Right kidney (tissue), 9 donors: Measurements from ENCODE around the gene OLFML3.

ENCODE experiments used
- DNase-seq: peaks from one replicate; pipeline ENCODE4 v3.0.0-alpha.2; 2016
- long read RNA-seq, 8 donors: transcript quantifications; one replicate each; lab custom pipeline, GENCODE V29; 2026

OLFML3 gene
- long read RNA-seq, donor 1, transcript OLFML3-201 (3 exons, 1,780 nt), result major isoform, 81 of 96 reads
- long read RNA-seq, donor 1, transcript OLFML3-204 (2 exons, 2,063 nt), result minor isoform, 8 of 96 reads
- long read RNA-seq, donor 1, partial matches to known transcripts, result 6 of 96 reads
- long read RNA-seq, donor 1, other reads (novel, unspliced or antisense), result 0 of 96 reads
- long read RNA-seq, donor 2, transcript OLFML3-201 (3 exons, 1,780 nt), result major isoform, 29 of 60 reads
- long read RNA-seq, donor 2, transcript OLFML3-204 (2 exons, 2,063 nt), result minor isoform, 8 of 60 reads
- long read RNA-seq, donor 2, partial matches to known transcripts, result 23 of 60 reads
- long read RNA-seq, donor 2, other reads (novel, unspliced or antisense), result 0 of 60 reads
- long read RNA-seq, donor 3, transcript OLFML3-201 (3 exons, 1,780 nt), result major isoform, 28 of 30 reads
- long read RNA-seq, donor 3, partial matches to known transcripts, result 0 of 30 reads
- long read RNA-seq, donor 3, other reads (novel, unspliced or antisense), result 0 of 30 reads
- long read RNA-seq, donor 4, transcript OLFML3-201 (3 exons, 1,780 nt), result major isoform, 36 of 51 reads
- long read RNA-seq, donor 4, partial matches to known transcripts, result 11 of 51 reads
- long read RNA-seq, donor 4, other reads (novel, unspliced or antisense), result 0 of 51 reads
- long read RNA-seq, donor 5, transcript OLFML3-201 (3 exons, 1,780 nt), result major isoform, 44 of 45 reads
- long read RNA-seq, donor 5, partial matches to known transcripts, result 0 of 45 reads
- long read RNA-seq, donor 5, other reads (novel, unspliced or antisense), result 0 of 45 reads
- long read RNA-seq, donor 6, transcript OLFML3-204 (2 exons, 2,063 nt), result minor isoform, 6 of 54 reads
- long read RNA-seq, donor 6, transcript OLFML3-201 (3 exons, 1,780 nt), result major isoform, 37 of 54 reads
- long read RNA-seq, donor 6, partial matches to known transcripts, result 10 of 54 reads
- long read RNA-seq, donor 6, other reads (novel, unspliced or antisense), result 0 of 54 reads
- long read RNA-seq, donor 7, transcript OLFML3-201 (3 exons, 1,780 nt), result major isoform, 77 of 99 reads
- long read RNA-seq, donor 7, transcript OLFML3-204 (2 exons, 2,063 nt), result minor isoform, 7 of 99 reads
- long read RNA-seq, donor 7, partial matches to known transcripts, result 15 of 99 reads
- long read RNA-seq, donor 7, other reads (novel, unspliced or antisense), result 0 of 99 reads
- long read RNA-seq, donor 8, transcript OLFML3-201 (3 exons, 1,780 nt), result major isoform, 67 of 115 reads
- long read RNA-seq, donor 8, transcript OLFML3-204 (2 exons, 2,063 nt), result minor isoform, 7 of 115 reads
- long read RNA-seq, donor 8, partial matches to known transcripts, result 41 of 115 reads
- long read RNA-seq, donor 8, other reads (novel, unspliced or antisense), result 0 of 115 reads

DNA sequence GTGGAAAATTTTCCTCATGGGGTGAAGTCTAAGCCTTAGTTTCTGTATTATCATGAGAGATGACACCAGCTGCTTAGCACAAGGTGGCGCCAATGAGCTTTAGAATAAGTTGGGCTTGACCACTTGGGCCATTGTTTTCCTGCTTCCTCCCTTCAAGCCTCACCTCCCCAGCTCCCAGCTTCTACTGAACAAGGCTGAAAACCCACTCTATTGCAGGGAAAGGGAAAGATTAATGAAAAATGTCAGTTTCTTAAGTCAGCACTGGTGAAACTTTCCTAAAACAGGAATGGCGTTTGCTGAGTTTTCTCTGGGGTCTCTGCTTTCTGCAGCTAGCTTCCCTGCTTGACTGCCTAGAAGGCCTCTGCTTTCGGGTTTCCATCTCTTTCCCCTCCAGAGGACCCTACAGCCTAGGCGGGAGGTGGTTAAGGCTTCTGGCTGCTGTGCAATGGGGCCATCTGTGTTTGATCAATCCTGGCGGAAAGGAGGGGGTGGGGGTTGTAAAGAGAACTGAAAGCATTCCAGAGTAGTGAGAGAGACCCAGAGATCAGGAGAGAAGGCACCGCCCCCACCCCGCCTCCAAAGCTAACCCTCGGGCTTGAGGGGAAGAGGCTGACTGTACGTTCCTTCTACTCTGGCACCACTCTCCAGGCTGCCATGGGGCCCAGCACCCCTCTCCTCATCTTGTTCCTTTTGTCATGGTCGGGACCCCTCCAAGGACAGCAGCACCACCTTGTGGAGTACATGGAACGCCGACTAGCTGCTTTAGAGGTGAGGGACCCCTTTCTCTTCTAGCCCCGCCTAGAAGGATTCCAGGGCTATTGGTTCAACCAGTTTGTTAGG lies at the start of gene OLFML3:
Gene OLFML3 (plus strand): TSS at position 612 of the 840 bp plus-strand sequence. CDS start 43 bp downstream, at position 655.
- DNase-seq, result peak; percentile 80

DNA sequence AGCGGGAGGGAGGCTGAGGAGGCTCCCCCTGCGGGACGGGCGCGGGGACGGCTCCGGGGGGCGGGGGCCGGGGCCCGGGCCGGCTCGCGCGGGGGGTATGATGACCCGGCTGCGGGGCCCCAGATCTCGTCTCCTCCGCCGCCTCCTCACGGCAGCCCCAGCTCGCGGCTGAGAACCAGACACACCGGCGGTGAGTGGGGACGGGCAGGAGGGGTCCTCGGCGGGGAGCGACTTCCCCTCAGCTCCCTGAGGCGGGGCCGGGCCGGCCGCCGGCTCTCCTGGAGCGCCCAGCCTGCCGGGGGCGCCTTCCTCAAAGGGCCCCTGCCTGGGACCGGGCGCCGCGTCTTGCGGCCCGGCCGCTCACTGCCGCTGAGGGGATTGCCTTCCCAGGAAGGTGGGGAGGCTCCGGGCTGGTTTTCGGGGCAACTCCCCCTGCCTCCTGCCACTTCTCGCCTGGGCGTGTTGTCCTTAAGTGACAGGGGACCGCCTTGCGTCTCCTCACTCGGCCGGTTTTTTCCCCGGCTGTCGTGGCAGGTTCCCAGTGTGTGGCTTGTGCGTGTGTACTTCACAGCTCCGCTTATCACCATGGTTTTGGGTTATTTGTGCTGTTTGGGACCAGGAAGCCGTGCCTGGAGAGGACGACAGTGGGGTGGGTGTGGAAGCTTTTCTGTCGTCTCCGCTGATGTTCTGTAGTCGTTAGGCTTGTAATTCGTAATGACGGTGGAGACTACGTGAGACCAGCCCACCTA lies 49.4 kb upstream of the OLFML3 start:
- DNase-seq, result peak; percentile 84

DNA sequence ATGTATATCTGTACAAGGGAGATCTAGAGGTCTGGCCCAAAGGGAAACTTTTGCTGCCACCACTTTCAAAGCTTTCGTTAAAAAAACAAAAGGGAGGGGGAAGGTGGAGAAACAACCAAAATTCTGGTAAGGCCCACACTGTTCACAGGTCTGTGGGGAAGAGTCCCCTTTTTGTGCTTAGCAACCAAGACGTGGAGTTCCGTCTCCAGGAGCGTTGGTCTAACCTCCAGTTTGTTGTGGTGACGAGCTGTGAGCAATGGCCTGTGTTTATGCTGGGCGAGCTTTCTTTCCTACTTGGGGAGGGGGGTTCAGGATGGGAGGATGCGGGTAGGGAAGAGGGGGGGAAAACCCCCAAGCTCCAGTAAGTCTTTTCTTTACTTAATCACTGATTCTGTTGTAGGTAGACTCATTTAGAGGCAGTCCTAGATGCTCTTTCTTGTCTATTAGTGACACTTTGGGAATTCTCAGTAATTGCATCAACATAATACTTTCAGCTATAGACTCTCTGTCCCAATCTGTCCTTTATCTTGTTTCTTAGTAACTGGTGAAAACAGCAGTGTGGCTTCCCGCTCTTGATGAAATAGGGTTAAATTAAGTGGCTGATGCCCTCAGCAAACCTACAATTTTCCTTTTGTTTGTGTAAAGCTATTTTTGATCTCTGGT lies 48.6 kb upstream of the OLFML3 start:
- no peak for DNase-seq

DNA sequence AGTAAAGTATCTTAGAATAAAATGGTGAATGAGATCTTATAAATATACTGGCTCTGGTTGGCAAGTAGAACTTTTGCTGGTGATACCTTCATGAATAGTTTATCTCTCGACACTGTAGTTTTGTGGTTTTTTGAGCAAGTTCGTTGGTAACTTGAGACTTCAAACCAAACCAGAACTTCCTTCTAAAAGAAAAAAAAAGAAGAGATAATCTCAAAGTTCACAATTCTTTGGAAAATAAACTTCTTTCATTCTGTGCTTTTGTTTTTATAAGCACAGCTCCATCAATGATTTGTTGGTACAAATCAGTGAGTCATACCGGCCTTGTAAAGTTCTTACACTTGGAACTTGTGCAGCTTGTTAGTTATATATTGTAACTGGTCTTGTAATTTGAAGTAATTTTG lies 47.8 kb upstream of the OLFML3 start:
- DNase-seq, result no peak

DNA sequence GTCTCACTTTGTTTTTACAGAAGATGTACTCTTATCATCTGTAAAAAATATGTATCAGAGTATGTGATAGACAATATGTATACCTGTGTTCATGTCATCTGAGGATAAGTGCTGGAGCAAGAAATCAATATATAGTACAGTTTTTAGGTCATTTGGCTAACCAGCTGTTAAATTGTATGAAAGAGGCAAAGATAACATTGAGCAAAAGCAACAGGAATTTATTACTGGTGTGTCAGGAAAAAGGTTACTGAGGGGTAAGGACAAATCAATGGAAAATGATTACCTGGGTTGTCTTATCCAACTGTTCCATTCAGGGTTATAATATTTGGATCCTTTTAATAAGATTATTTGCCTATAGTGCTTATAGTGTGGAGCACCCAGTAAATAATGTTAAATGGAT lies 45.3 kb upstream of the OLFML3 start:
- DNase-seq, result no peak

DNA sequence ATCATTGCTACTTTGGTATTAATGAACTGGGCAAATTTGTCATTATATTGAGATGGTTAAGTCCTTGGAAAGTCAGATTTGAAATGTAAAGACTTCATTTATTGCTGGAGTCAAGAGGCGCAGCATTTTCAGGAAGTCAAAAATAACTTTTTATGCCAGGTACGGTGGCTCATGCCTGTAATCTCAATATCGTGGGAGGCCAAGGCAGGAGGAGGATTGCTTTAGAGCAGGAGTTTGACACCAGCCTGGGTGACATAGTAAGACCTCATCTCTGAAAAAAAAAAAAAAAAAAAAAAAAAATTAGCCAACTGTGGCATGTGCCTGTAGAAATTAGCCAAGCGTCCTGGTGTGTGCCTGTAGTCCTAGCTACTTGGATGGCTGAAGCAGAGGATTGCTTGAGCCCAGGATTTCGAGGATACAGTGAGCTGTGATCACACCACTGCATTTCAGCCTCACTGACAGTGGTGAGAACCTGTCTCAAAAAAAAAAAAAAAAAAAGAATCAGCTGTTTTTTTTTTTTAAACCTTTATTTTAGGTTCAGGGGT lies 44.7 kb upstream of the OLFML3 start:
- no peak for DNase-seq

GRCh38 chr1:113935176-113935575 lies 44.1 kb upstream of the OLFML3 start:
- DNase-seq, result no peak

DNA sequence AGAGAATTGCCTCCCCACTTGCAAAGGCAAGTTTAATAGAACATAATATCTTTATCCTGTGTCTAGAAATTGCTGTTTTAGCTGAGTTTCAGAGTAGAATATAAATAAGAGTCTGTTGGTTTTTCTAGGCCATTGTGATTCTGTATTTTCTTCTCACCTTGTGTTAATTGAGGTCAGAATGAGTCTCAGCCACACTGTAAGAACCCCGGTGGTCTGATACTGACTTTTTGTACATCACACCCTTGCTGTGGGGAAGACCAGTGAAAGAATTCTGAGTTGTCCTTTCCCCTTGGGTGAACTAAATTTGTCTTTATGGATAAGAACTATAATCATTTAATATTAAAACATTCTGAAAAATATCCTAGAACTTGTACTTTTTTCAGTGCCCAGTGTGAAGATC lies 43.3 kb upstream of the OLFML3 start:
- no peak for DNase-seq

DNA sequence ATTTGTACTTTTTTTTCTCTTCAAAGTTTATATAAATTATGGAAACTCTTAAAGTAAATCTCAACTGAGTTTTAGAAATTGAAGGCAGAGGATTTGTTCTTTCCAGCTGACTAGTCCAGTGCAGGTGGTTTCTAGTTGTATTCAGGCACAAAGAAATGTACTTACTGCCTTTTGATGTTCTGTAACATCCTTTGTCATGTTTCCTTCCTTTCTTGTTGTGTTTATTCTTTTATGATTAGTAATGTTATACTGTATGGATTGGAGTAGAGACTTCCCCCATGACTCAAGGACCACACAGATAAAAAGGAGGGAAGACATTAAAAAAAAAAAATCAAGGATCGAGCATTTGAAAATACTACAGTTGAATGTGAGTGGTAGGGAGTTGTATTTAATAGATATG lies 42.1 kb upstream of the OLFML3 start:
- no peak for DNase-seq

GRCh38 chr1:113938192-113938591 lies 41.1 kb upstream of the OLFML3 start:
- no peak for DNase-seq

- no peak for DNase-seq
Measured at GRCh38 chr1:113940365-113941244, 38.7 kb upstream of the OLFML3 start.

GRCh38 chr1:113941245-113941559 lies 38.1 kb upstream of the OLFML3 start:
- DNase-seq, result no peak

DNA sequence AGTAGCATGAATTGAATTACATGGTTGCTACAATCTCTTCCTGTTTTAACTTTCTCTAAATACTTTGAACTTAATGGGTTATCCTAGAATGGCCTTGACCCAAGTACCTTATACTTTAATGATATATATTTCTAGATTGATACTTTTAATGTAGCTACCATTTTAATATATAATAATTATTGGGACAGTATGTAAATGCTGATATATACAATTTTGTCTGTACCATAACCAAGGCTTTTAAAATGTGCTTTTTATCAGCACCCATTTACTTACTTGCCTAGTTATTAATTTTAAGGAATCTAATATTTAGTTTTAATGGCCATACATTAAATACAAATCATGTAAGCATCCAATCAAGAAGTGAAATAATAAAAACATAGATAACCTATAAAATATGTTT lies 36.7 kb upstream of the OLFML3 start:
- no peak for DNase-seq

GRCh38 chr1:113943028-113943811 lies 36.1 kb upstream of the OLFML3 start:
- no peak for DNase-seq

- no peak for DNase-seq
Measured at GRCh38 chr1:113945329-113945728, 33.9 kb upstream of the OLFML3 start.

GRCh38 chr1:113946112-113946511 lies 33.2 kb upstream of the OLFML3 start:
- DNase-seq, result no peak

- DNase-seq, result no peak
Measured at GRCh38 chr1:113946678-113947387, 32.4 kb upstream of the OLFML3 start.
